ENCODE measurements around the gene SPATA25.
A peak's percentile ranks its signal among the peaks of the same experiment; 100 is the strongest.
"Not testable (repeated sequence)": the region's sequence is repeated elsewhere in the genome, so short reads cannot be mapped to it uniquely, and the experiment has no call there.

The SPATA25 gene

DNA sequence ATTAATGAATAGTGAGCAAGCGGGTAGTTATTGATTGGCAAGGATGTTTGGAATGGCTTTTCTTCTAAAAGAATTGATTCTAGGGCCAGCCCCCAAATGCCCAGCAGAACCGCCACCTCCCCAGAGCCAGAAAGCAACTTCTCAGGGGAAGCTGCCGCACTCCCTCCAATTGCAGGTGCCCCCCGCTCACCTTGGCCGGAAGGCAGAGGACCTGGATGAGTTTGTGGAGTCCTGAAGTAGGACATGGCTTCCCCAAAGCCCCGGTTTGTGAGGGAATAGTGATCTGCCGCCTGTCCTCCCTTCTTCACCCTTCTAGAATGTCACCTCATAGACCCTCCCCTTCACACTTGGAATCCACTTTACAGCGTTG is at the start of gene SPATA25:
Gene SPATA25 (minus strand): TSS at position 277 of the 370 bp plus-strand sequence. CDS start 32 bp downstream, at position 245.
- no peak for DNase-seq

- DNase-seq, result no peak
These were observed 48.1 kb upstream of the SPATA25 start for GRCh38 chr20:45935416-45936046.

DNA sequence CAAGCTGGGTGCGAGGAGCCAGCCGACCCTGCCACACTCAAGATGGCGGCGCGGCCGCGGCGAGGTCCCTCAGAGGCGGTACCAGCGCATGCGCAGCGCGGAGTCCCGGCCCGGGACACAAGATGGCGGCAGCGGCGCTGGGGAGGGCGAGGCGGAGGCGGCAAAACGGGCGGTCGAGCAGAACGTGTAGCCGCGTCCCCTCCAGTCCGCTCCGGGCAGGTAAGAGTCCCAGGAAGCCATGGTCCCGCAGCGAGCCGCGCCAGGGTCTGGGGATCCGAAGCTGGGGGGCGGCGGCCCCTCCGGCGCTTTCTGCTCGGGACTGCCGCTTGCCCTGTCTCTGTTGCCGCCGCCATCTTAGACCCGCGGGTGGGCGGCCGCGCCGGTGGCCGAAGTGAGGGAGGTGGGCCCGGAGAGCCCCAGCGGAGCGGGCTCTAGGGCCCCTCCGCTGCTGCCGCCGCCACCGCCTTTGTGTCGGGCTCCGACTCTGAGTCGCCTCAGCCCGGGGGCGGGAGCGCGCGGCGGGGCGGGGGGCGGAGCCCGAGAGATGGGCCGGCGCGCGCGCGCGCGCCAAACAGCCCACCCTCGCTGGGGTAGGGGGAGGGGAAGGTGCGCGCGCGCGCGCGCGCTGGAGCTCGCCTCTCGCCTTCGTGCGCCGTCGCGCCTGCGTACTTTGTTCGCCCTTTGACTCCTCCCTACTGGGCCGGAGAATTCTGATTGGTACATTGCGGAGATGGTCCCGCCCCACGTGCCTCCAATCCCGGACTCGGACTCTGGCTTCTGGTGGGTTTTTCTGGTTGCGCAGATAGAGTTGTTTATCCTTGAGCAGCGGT is 47.4 kb upstream of the SPATA25 start, which contains the start of gene PCIF1:
Gene PCIF1 (plus strand): TSS at position 98 of the 830 bp plus-strand sequence. CDS start 4,317 bp downstream, outside the sequence.
- DNase-seq, result peak; percentile 97 to 98

DNA sequence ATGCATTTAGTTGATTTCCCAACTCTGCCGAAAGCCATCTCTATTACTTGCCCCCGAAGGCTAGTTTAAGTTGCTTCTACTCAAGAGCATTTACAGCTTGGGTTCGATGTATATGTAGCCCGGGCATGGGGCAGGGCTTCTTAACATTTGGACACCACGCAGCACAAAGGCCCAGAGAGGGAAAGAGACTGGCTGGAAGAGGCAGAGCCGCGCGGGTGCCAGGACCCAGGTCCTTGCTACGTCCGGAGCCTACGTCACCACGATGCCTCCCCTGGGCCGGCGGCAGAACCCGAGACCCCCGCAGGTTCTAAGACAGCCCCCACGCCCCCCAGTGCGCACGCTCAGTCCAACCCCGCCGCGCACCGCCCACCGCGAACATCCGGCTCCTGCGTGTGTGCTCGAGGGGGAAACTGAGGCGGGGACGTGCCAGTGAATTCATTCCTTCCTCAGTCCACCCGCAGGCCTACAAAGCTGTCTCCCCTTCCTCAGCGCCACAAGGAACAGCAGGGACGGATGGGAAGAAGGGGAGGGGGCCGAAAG is 46.7 kb upstream of the SPATA25 start:
- peak in 1 of 2 donors; percentile 60 for DNase-seq

GRCh38 chr20:45933266-45934045 is 46.0 kb upstream of the SPATA25 start:
- DNase-seq, result peak; percentile 65 to 70

- DNase-seq, result not testable (repeated sequence)
These were observed 44.3 kb upstream of the SPATA25 start for GRCh38 chr20:45931680-45932079.

- no peak for DNase-seq
These were observed 39.9 kb upstream of the SPATA25 start for GRCh38 chr20:45927071-45927878.

GRCh38 chr20:45926731-45927070 is 39.3 kb upstream of the SPATA25 start:
- DNase-seq, result no peak

GRCh38 chr20:45925821-45926506 is 38.5 kb upstream of the SPATA25 start:
- no peak for DNase-seq

- DNase-seq, result no peak
These were observed 37.2 kb upstream of the SPATA25 start for GRCh38 chr20:45924391-45925261.

GRCh38 chr20:45921337-45922189 is 34.1 kb upstream of the SPATA25 start:
- DNase-seq, result no peak

GRCh38 chr20:45920462-45921336 is 33.3 kb upstream of the SPATA25 start:
- no peak for DNase-seq

DNA sequence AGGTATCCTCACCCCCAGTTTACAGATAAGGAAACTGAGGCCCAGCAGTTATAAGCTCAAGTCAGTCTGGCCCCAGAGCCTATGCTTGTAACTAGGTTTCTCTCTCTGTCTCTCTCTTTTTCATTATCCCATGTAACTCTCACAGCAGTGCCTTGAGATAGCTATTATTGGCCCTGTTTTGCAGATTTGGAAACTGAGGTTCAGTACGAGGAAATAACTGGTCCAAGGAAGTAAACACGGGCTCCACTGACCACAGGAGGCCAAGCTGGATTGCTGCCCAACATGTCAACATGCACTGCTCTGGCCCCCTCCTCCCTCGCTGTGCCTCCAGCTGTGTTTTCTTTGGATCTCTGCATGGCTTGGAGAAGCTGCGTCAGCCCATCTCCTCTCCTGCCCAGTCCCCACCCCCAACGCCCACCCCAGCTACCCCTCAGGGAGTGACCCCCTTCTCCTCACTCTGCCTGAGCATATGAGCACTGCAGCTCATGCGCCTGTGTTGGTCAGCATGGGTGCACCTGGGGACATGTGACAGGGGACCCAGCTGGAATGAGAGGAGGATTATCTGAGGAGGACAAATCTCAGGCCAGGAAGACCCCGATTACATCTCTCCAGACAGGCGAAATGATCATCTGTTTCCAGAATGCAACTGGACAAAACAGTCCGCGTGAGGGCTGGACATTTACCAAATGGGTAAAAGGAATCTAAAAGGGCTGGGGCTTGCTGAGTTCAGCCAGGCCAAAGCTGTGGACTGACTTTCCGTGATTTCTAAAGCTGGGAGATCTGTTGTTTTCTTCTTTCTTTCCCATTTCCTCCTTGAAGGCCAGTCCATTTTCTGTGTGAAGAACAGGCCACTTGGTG is 32.3 kb upstream of the SPATA25 start:
- no peak for DNase-seq

GRCh38 chr20:45918779-45919537 is 31.5 kb upstream of the SPATA25 start:
- DNase-seq, result no peak

DNA sequence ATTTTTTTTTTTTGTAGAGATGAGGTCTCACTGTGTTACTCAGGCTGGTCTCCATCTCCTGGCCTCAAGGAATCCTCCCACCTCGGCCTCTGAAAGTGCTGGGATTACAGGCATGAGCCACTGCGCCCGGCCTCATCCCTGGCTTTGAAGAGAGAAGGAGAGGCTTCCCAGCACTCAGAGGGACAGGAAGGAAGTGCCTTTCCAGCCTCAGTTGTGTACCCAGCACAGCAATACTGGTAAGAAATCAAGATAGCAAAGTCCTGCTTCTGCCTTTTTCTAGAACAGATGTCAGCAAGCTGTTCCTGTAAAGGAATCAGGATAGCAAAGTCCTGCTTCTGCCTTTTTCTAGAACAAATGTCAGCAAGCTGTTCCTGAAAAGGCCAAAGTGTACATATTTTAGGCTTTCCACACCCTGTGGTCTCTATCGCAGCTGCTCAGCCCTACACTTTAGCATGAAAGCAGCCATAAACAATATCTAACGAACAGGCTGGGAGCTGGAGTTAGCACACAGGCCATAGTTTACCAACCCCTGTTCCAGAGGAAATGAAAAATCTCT is 30.8 kb upstream of the SPATA25 start:
- no peak for DNase-seq

DNA sequence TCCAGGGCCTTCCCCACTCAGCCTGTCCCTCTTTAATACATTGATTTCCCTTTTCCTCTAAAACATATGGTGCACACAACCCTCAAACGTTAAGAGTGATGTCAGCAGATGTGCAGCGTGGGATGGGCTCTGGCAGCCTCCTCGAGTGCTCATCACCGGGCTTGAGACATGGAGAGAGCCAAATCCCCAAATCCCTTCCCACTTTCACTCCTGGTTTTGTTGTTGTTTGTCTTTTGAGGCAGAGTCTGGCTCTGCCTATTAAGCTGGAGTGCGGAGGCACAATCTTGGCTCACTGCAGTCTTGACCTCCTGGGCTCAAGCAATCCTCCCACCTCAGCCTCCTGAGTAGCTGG is 30.3 kb upstream of the SPATA25 start:
- no peak for DNase-seq

GRCh38 chr20:45913116-45913515 is 25.7 kb upstream of the SPATA25 start:
- DNase-seq, result no peak
